Hematopoietic multipotent progenitor cell (in vitro differentiated cells): ENCODE data around the gene TMEM182. TPM values are rescaled to one million over a fixed set of nuclear protein-coding genes. Genes with fewer than 3 reads are reported as not detected.

Experiments used
- DNase-seq, 3 donors: peaks; one replicate each; pipeline ENCODE4 v3.0.0-alpha.2; 2011 to 2015; ENCODE audit warnings: low read depth in 2 of 3, low spot score in 2 of 3
- total RNA-seq: library from RNA; depleted of rRNA; stranded (reverse); fragments of >200 nt; gene quantifications from one replicate; pipeline ENCODE4 v1.2.3, GENCODE V29; 2012

TMEM182 gene
- total RNA-seq, 1 donor: 4.3 TPM

DNA sequence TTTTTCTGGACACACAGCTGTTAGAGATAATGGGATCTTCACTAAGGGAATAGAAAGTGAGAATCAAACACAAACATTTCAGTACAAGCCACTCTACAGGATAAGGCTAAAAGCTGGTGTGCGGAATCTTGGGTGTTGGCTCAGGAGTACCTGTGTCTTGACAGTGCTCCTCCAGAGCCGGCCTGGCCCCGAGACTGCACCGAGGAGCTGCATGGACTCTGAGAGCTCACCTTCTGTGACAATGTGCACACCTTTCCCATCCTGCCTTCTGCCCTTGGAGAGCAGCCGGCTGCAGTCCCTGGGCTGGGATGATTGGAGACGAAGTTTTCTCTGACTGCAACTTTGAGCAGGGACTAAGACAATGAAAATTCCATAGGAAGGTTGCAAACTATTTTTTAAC is 89.1 kb downstream of the TMEM182 start:
- DNase-seq: no peak

DNA sequence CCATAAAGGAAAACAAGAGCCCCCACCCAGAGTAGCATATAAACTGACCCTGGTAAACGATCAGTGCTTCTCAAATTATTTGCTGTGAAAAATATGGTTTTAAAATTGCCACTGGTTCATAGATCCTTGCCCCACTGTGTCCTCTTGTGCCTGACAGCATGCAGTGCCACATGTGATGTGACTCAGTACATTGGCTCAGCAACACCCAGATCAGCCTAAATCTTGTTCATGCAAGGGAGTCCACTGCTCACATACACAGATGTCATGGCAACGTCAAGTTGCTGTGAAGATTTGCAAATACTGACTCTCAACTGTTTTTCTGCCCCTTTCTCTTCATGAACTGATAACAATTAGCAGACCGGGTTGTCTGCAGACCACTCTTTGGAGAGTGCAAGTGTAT is 91.0 kb downstream of the TMEM182 start:
- no peak for DNase-seq

Other genes with a start within 250 kb of the TMEM182 start
- not detected for gene SLC9A2, start 142.5 kb upstream of the TMEM182 start, total RNA-seq